Kidney (tissue), 14 donors: ENCODE measurements around the gene PABPC1L. TPM values are rescaled to one million over a fixed set of nuclear protein-coding genes. Genes with fewer than 3 reads are reported as not detected.

ENCODE experiments used
- DNase-seq, 5 donors: peaks; one replicate each; pipeline ENCODE4 v3.0.0-alpha.2; 2013 to 2020
- FAIRE-seq: peaks from 2 replicates; lab custom pipeline; 2012; peaks lifted over from hg19 to GRCh38; lab: Jason Lieb, UNC
- H3K27ac ChIP-seq, 2 donors: one replicate each; pipeline ENCODE4 v1.7.0; 2013; ENCODE audit warnings: low read depth in 2 of 2, low read length in 2 of 2, inconsistent platforms in 1 of 2
- H3K27me3 ChIP-seq: one replicate; pipeline ENCODE4 v1.7.1; 2013; ENCODE audit warnings: low read length, inconsistent platforms; ENCODE audit not compliant: control insufficient read depth, insufficient read depth
- H3K36me3 ChIP-seq, 3 donors: one replicate each; pipeline versions ENCODE4 v1.7.0 to v1.7.1; 2013; ENCODE audit warnings: low read length in 3 of 3, control low read depth in 1 of 3, inconsistent platforms in 1 of 3; ENCODE audit not compliant: insufficient read depth in 3 of 3, control insufficient read depth in 2 of 3
- H3K4me1 ChIP-seq, 3 donors: one replicate each; pipeline versions ENCODE4 v1.7.0 to v1.7.1; 2013; ENCODE audit warnings: low read length in 3 of 3, inconsistent platforms in 1 of 3, low read depth in 1 of 3; ENCODE audit not compliant: control insufficient read depth in 2 of 3, insufficient read depth in 2 of 3
- H3K4me3 ChIP-seq, 3 donors: one replicate each; pipeline versions ENCODE4 v1.7.0 to v1.8.1; 2013; ENCODE audit warnings: low read length in 3 of 3, control low read depth in 1 of 3, inconsistent platforms in 1 of 3
- H3K9ac ChIP-seq, 3 donors: one replicate each; pipeline versions ENCODE4 v1.7.0 to v1.7.1; 2013; ENCODE audit warnings: low read length in 3 of 3, control low read depth in 1 of 3, inconsistent platforms in 1 of 3
- H3K9me3 ChIP-seq, 3 donors: one replicate each; pipeline versions ENCODE4 v1.7.0 to v1.7.1; 2013; ENCODE audit warnings: low read length in 3 of 3, control low read depth in 1 of 3, inconsistent platforms in 1 of 3; ENCODE audit not compliant: control insufficient read depth in 2 of 3, insufficient read depth in 1 of 3
- intact Hi-C: fragments of 100-400 bp; cut with DNase I; formaldehyde crosslinking; loops from one replicate; pipeline ENCODE4 v1.11.1; 2022
- polyA plus RNA-seq: library from polyadenylated mRNA; stranded (reverse); fragments of 350-450 nt; fragmentation: Illumina TruSeq; extraction: RNeasy Lipid Tissue Mini Kit (QIAGEN cat#74804); gene quantifications from one replicate; pipeline ENCODE4 v1.2.3, GENCODE V29; 2014; ENCODE audit warnings: low read depth, low replicate concordance; ENCODE audit not compliant: insufficient read depth
- total RNA-seq: library from RNA; stranded (reverse); fragmentation: NEBNext Ultra II Directional; extraction: Animal tissue kit (Norgen Biotek cat#: 25700); gene quantifications from one replicate; pipeline ENCODE4 v1.2.1, GENCODE V29; 2021
- TF ChIP-seq, protein P1 (sequence below): IDR thresholded peaks from 3 replicates; pipeline ENCODE4 v1.5.1; 2012; ENCODE audit warnings: mild to moderate bottlenecking, moderate library complexity, borderline replicate concordance; ENCODE audit not compliant: insufficient read depth; ENCODE audit errors: extremely low read depth
- donor health status: control.
- donor health status: control.
- donor health status: control.
- donor health status: control.
- donor health status: control.
- donor health status: DM: yes; HTN: yes; CAD: no.
- donor health status: Normal renal cell carcinoma (clear cell type).

Gene PABPC1L
- total and polyA plus RNA-seq, 2 donors from 2014 or later: 24.4 to 48.6 TPM

DNA sequence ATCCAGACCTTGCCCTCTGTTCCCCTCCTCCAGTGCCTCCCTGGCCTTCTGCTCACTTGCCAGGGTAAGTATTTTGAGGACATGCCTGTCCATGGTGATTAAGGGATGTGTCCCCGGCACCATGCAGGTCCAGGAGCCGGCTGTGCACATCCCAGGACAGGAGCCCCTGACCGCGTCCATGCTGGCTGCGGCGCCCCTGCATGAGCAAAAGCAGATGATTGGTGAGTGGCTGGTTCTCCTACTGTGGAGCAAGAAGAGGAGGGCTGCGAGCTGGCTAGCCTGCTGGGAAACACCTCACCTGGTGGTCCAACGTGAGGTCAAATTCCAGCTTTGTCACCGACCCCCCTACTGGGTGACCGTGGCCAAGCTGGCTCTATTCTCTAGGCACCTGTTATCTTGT, 26.6 kb downstream of the PABPC1L start:
- Histone ChIP-seq H3K27ac (no peak overlapping the region), H3K36me3 (peaks cover 0 to 6% (median 3%) of the 10 kb centered on the region in 3 donors), H3K4me3 (no peak overlapping the region), H3K9ac (no peak overlapping the region), H3K4me1 (peaks cover 0 to 4% (median 0%) of the 10 kb centered on the region in 3 donors), H3K9me3 (no peaks in the 10 kb centered on the region), H3K27me3 (no peaks in the 10 kb centered on the region)
- TF ChIP-seq, protein P1, sequence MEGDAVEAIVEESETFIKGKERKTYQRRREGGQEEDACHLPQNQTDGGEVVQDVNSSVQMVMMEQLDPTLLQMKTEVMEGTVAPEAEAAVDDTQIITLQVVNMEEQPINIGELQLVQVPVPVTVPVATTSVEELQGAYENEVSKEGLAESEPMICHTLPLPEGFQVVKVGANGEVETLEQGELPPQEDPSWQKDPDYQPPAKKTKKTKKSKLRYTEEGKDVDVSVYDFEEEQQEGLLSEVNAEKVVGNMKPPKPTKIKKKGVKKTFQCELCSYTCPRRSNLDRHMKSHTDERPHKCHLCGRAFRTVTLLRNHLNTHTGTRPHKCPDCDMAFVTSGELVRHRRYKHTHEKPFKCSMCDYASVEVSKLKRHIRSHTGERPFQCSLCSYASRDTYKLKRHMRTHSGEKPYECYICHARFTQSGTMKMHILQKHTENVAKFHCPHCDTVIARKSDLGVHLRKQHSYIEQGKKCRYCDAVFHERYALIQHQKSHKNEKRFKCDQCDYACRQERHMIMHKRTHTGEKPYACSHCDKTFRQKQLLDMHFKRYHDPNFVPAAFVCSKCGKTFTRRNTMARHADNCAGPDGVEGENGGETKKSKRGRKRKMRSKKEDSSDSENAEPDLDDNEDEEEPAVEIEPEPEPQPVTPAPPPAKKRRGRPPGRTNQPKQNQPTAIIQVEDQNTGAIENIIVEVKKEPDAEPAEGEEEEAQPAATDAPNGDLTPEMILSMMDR: no peak
- intact Hi-C loops: no loop called here
- no peak for FAIRE-seq
- DNase-seq: no peak

DNA sequence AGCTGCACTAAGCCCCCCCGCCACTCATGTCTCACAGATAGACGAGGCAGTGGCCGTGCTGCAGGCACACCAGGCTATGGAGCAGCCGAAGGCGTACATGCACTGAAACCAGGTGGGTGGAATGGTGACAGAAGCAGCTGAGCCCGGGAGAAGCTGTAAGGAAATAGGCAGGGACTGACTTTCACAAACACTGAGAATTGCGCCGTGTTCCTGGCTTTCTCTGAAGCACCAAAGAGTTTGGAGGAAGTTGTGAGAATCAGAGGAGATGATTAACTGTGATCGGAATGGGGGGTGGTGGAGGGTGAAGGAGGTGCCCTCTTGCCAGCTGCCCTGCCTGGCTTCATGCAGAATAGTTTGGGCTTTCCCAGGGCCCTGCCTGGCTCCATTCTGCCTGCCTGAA, 28.8 kb downstream of the PABPC1L start:
- Histone ChIP-seq H3K36me3 (peaks cover 2 to 19% (median 13%) of the 10 kb centered on the region in 3 donors), H3K27me3 (no peaks in the 10 kb centered on the region), H3K9ac (no peak overlapping the region), H3K4me1 (peaks cover 0 to 4% (median 0%) of the 10 kb centered on the region in 3 donors), H3K9me3 (no peaks in the 10 kb centered on the region), H3K4me3 (no peak overlapping the region), H3K27ac (no peak overlapping the region)
- DNase-seq: no peak
- TF ChIP-seq, protein P1: no peak
- intact Hi-C loops: no loop called here
- no peak for FAIRE-seq

DNA sequence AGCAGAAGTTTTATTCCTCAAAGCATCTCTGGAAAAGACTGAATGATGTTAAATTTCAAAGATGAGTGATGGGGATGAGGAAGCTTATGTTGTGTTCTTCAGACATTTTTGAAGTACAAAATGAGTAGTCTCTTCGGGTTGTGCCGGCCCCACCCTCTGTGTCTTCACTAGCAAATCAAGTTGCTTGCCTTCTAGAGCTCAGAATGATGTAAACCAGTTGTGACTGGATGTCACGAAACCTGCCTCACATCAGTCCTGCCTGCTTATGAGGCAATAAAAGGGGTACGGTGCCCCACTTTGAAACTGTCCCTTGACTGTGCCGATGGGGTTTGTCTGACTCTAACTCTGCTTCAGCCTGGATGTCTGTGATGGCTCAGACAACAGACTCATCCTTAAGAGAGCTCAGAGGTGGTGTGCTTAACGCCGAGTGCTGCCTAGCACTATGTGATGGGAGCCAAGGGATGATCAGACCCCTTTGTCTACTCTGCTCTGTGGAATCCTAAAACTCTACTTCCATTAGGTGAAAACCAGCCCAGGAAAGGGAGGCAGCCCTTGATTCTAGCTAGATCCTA, 31.3 kb downstream of the PABPC1L start:
- peaks cover 0 to 6% (median under 1%) of the 10 kb centered on the region in 3 donors for H3K4me1 ChIP-seq
- DNase-seq (no peak), FAIRE-seq (no peak)
- TF ChIP-seq, protein P1: no peak
- H3K27ac ChIP-seq: no peak overlapping the region
- no peak overlapping the region for H3K9ac ChIP-seq
- peaks cover 4 to 24% (median 13%) of the 10 kb centered on the region in 3 donors for H3K36me3 ChIP-seq
- no peaks in the 10 kb centered on the region for H3K27me3 ChIP-seq
- intact Hi-C loops: no loop called here
- no peaks in the 10 kb centered on the region for H3K9me3 ChIP-seq
- no peak overlapping the region for H3K4me3 ChIP-seq
